GM18951 (cell line): ENCODE data around the gene GKN2.

ENCODE experiments used
- POLR2A ChIP-seq: IDR thresholded peaks from 4 replicates; pipeline ENCODE4 v1.6.1; 2011; ENCODE audit warnings: mild to moderate bottlenecking; ENCODE audit not compliant: insufficient read length, insufficient read depth; ENCODE audit errors: extremely low read depth
- in situ Hi-C: fragments of 300-500 bp; cut with MboI; formaldehyde crosslinking; loops from one replicate; pipeline ENCODE4 v1.12.0; 2022; ENCODE audit warnings: low sequenced_read_pairs, mixed read lengths, inconsistent platforms; ENCODE audit not compliant: unreplicated experiment

The GKN2 gene

GRCh38 chr2:68940369-68940768, 12.3 kb downstream of the GKN2 start:
- no peak for TF ChIP-seq POLR2A
- in situ Hi-C loops, result no loop called here

- in situ Hi-C loops, result no loop called here
- TF ChIP-seq POLR2A, result no peak
Measured at GRCh38 chr2:68939962-68940361, 12.7 kb downstream of the GKN2 start.

- in situ Hi-C loops, result no loop called here
Measured at GRCh38 chr2:68938938-68939337, 13.8 kb downstream of the GKN2 start.

GRCh38 chr2:68937346-68938055, 15.2 kb downstream of the GKN2 start:
- in situ Hi-C loops, result no loop called here
- TF ChIP-seq POLR2A, result no peak

More at GRCh38 chr2:68938938-68939337, 13.8 kb downstream of the GKN2 start:
- TF ChIP-seq POLR2A, result no peak

GRCh38 chr2:68936889-68937288, 15.8 kb downstream of the GKN2 start:
- in situ Hi-C loops, result no loop called here
- no peak for TF ChIP-seq POLR2A

GRCh38 chr2:68936427-68936826, 16.3 kb downstream of the GKN2 start:
- in situ Hi-C loops, result no loop called here

GRCh38 chr2:68935471-68935870, 17.2 kb downstream of the GKN2 start:
- in situ Hi-C loops, result no loop called here
- TF ChIP-seq POLR2A, result no peak

More at GRCh38 chr2:68936427-68936826, 16.3 kb downstream of the GKN2 start:
- TF ChIP-seq POLR2A, result no peak

- in situ Hi-C loops, result no loop called here
- TF ChIP-seq POLR2A, result no peak
Measured at GRCh38 chr2:68934021-68934420, 18.7 kb downstream of the GKN2 start.

- in situ Hi-C loops, result no loop called here
- no peak for TF ChIP-seq POLR2A
Measured at GRCh38 chr2:68932402-68932801, 20.3 kb downstream of the GKN2 start.

- in situ Hi-C loops, result no loop called here
- no peak for TF ChIP-seq POLR2A
Measured at GRCh38 chr2:68931799-68932198, 20.9 kb downstream of the GKN2 start.

GRCh38 chr2:68931149-68931711, 21.5 kb downstream of the GKN2 start:
- in situ Hi-C loops, result no loop called here
- TF ChIP-seq POLR2A, result no peak

- in situ Hi-C loops, result loop anchor here (10.0 kb wide), 1 partner anchor 432 kb away; no protein-coding TSS in a partner anchor
- TF ChIP-seq POLR2A, result no peak
Measured at GRCh38 chr2:68926796-68927195, 25.9 kb downstream of the GKN2 start.

- TF ChIP-seq POLR2A, result no peak
- in situ Hi-C loops, result loop anchor here (10.0 kb wide), 1 partner anchor 431 kb away; no protein-coding TSS in a partner anchor
Measured at GRCh38 chr2:68925295-68925896, 27.3 kb downstream of the GKN2 start.

GRCh38 chr2:68921646-68922045, 31.0 kb downstream of the GKN2 start:
- in situ Hi-C loops, result loop anchor here (10.0 to 25.0 kb wide), 2 partner anchors 184 to 427 kb away; partner anchors contain the start of gene ARHGAP25
- TF ChIP-seq POLR2A, result no peak

- in situ Hi-C loops, result loop anchor here (10.0 to 25.0 kb wide), 2 partner anchors 183 to 426 kb away; partner anchors contain the start of gene ARHGAP25
- no peak for TF ChIP-seq POLR2A
Measured at GRCh38 chr2:68920481-68921170, 32.1 kb downstream of the GKN2 start.
